Smooth muscle cell (in vitro differentiated cells): ENCODE data around the gene EOGT. TPM values are rescaled to one million over a fixed set of nuclear protein-coding genes. Genes with fewer than 3 reads are reported as not detected.

Experiments used
- DNase-seq: peaks from one replicate; lab custom pipeline; 2025; ENCODE audit not compliant: unreplicated experiment; lab: John Stamatoyannopoulos, UW
- H2AFZ ChIP-seq: fragments of 200-600 bp; sonication (generic); 2 replicates; pipeline ENCODE4 v1.6.0; 2016; ENCODE audit warnings: antibody characterized with exemption, low read depth, mild to moderate bottlenecking
- H3F3A ChIP-seq: fragments of 200-600 bp; sonication (generic); 2 replicates; pipeline ENCODE4 v1.6.0; 2017; ENCODE audit warnings: antibody characterized with exemption, low read depth
- H3K27ac ChIP-seq: fragments of 200-600 bp; sonication (generic); 2 replicates; pipeline ENCODE4 v1.5.1; 2016; ENCODE audit warnings: low read depth, mild to moderate bottlenecking
- H3K27me3 ChIP-seq: fragments of 200-600 bp; sonication (generic); 2 replicates; pipeline ENCODE4 v1.6.1; 2016; ENCODE audit warnings: low read depth, mild to moderate bottlenecking
- H3K36me3 ChIP-seq: fragments of 200-600 bp; sonication (generic); 2 replicates; pipeline ENCODE4 v1.5.1; 2016; ENCODE audit warnings: low read depth
- H3K4me1 ChIP-seq: fragments of 200-600 bp; sonication (generic); 2 replicates; pipeline ENCODE4 v1.5.1; 2016; ENCODE audit warnings: low read depth
- H3K4me2 ChIP-seq: fragments of 200-600 bp; sonication (generic); 2 replicates; pipeline ENCODE4 v1.6.0; 2016; ENCODE audit warnings: mild to moderate bottlenecking
- H3K4me3 ChIP-seq: fragments of 200-600 bp; sonication (generic); 2 replicates; pipeline ENCODE4 v1.5.1; 2016; ENCODE audit warnings: mild to moderate bottlenecking
- H3K79me2 ChIP-seq: fragments of 200-600 bp; sonication (generic); 2 replicates; pipeline ENCODE4 v1.6.0; 2016; ENCODE audit warnings: low read depth, mild to moderate bottlenecking
- H3K9ac ChIP-seq: fragments of 200-600 bp; sonication (generic); 2 replicates; pipeline ENCODE4 v1.6.0; 2016; ENCODE audit warnings: low read depth
- H3K9me3 ChIP-seq: fragments of 200-600 bp; sonication (generic); replicated peaks from 2 replicates; pipeline ENCODE4 v1.5.1; 2016; ENCODE audit warnings: low read depth
- H4K20me1 ChIP-seq: fragments of 200-600 bp; sonication (generic); 2 replicates; pipeline ENCODE4 v1.6.0; 2016; ENCODE audit warnings: low read depth
- WGBS: methylation state at CpG from one replicate; pipeline ENCODE4 v1.1.7; 2016; ENCODE audit warnings: low lambda C conversion rate; 5-methylcytosine and 5-hydroxymethylcytosine counted together
- microRNA counts: library from miRNA; unstranded; fragments of <30 nt; microRNA quantifications from one replicate; lab custom pipeline; 2016
- microRNA-seq: library from miRNA; unstranded; fragments of <30 nt; microRNA quantifications from one replicate; pipeline ENCODE4, GENCODE V29; 2016; ENCODE audit warnings: borderline number of aligned reads
- polyA plus RNA-seq: library from polyadenylated mRNA; unstranded; fragments of >200 nt; fragmentation: Nextera tagmentation; extraction: Ambion mirVana; gene quantifications from 2 replicates; pipeline ENCODE4 v1.2.1, GENCODE V29; 2016
- small RNA-seq: library from RNA; depleted of rRNA; stranded (forward); fragments of <200 nt; gene quantifications from one replicate; pipeline ENCODE3, GENCODE V24; 2014
- total RNA-seq: library from RNA; depleted of rRNA; stranded (reverse); fragments of >200 nt; gene quantifications from 2 replicates; pipeline ENCODE4 v1.2.3, GENCODE V29; 2014
- TF ChIP-seq, protein P1 (sequence below): fragments of 200-600 bp; sonication (generic); IDR thresholded peaks from 2 replicates; pipeline ENCODE4 v1.5.1; 2017; ENCODE audit warnings: borderline replicate concordance, mild to moderate bottlenecking, antibody characterized with exemption; ENCODE audit not compliant: insufficient read depth, poor library complexity, severe bottlenecking

Gene EOGT
- total and polyA plus RNA-seq, 2 experiments from 2014 or later: 21.2 to 30.6 TPM

DNA sequence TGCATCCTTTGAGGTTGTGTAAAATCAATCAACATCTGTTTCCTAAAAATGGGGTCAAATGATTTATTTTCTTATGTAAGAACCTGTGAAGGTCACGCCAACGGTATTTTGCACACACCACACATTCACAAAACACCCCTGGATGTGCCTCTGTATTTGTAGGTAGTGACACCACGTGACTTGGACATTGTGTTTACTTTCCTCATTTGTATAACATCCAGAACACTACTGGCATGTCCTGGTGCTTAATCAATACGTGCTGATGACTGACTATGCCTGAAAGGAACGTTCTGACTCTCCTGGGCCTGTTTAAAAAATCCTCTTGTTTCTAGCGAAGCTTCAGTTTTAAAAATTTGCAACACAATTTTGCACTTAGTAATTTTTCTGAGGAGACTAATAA lies 77.7 kb downstream of the EOGT start:
- WGBS: 82% methylated on average over 6 of the region's 6 CpGs
- Histone ChIP-seq H2AFZ (no peak overlapping the region), H3K79me2 (no peaks in the 10 kb centered on the region), H3F3A (no peaks in the 10 kb centered on the region), H3K9ac (no peak overlapping the region), H3K36me3 (no peaks in the 10 kb centered on the region), H3K4me2 (no peak overlapping the region), H3K27me3 (peaks cover 60% of the 10 kb centered on the region), H3K4me1 (peaks cover 3% of the 10 kb centered on the region), H3K4me3 (no peak overlapping the region), H3K27ac (no peak overlapping the region), H3K9me3 (no peaks in the 10 kb centered on the region), H4K20me1 (no peaks in the 10 kb centered on the region)
- TF ChIP-seq, protein P1, sequence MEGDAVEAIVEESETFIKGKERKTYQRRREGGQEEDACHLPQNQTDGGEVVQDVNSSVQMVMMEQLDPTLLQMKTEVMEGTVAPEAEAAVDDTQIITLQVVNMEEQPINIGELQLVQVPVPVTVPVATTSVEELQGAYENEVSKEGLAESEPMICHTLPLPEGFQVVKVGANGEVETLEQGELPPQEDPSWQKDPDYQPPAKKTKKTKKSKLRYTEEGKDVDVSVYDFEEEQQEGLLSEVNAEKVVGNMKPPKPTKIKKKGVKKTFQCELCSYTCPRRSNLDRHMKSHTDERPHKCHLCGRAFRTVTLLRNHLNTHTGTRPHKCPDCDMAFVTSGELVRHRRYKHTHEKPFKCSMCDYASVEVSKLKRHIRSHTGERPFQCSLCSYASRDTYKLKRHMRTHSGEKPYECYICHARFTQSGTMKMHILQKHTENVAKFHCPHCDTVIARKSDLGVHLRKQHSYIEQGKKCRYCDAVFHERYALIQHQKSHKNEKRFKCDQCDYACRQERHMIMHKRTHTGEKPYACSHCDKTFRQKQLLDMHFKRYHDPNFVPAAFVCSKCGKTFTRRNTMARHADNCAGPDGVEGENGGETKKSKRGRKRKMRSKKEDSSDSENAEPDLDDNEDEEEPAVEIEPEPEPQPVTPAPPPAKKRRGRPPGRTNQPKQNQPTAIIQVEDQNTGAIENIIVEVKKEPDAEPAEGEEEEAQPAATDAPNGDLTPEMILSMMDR: no peak
- no peak for DNase-seq

DNA sequence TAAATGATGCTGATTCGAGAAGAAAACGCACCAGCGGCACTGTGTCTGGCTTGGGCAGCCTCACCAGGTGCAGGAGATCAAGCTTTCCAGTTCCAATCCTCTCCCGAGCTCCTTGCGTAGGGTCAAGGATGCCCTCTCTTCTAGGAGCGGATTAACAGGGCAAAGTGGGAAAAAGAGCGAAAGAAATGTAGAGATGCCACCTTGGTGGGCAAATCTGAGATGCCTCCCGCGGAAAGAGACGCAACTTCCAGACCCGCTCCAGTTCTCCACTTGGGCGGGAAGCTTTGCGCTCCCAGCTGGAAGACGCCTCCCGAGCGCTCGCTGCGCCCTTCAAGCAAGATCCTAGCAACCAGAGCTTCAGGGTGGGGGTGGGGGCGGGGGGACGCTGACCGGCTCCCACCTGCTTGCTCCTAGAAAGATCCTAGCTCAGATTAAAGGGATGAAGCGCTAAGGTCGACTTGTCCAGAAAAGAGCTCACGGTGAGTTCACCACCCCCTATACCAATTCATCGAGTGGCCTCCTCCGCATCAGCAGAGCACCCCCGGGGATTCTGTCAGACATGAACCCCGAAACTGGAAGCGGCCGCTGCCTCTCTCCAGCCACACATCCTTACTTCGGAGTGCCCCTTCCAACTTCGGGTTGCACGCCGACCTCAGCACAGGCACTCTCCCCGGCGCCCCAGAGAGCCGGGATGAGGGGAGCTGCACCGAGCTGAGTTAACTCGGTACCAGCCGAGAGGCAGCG lies 81.9 kb downstream of the EOGT start:
- H3K9ac ChIP-seq: no peak overlapping the region
- no peak overlapping the region for H3K4me3 ChIP-seq
- 7% methylated on average over 41 of the region's 41 CpGs for WGBS
- no peaks in the 10 kb centered on the region for H3K36me3 ChIP-seq
- H3K79me2 ChIP-seq: no peaks in the 10 kb centered on the region
- H3F3A ChIP-seq: no peaks in the 10 kb centered on the region
- no peak overlapping the region for H2AFZ ChIP-seq
- H3K4me2 ChIP-seq: peak overlapping the region; percentile 86
- no peaks in the 10 kb centered on the region for H4K20me1 ChIP-seq
- TF ChIP-seq, protein P1: no peak
- H3K27ac ChIP-seq: no peak overlapping the region
- H3K9me3 ChIP-seq: no peaks in the 10 kb centered on the region
- peaks cover 91% of the 10 kb centered on the region for H3K27me3 ChIP-seq
- H3K4me1 ChIP-seq: peaks cover 3% of the 10 kb centered on the region
- DNase-seq: no peak

MicroRNAs within 50 kb of the gene (microRNA counts, 767-probe panel; counts per million panel counts)
- microRNA hsa-miR-3136-5p (lab: Ali Mortazavi, UCI): 183 counts per million

Small RNA genes within 50 kb of the gene (microRNA-seq; reads per million reads assigned to microRNA genes)
- gene MIR3136: not detected

Small RNA genes within 50 kb of the gene (small RNA-seq; reads per million reads assigned to genes)
- gene MIR3136: not detected

Other genes starting within 250 kb of the EOGT start
- 0.09 TPM in 1 of 2 replicates, not detected in the other for gene TAFA4, start 81.1 kb downstream of the EOGT start, total RNA-seq
- gene TAFA4, start 81.1 kb downstream of the EOGT start, polyA plus RNA-seq: 0.07 TPM in 1 of 2 replicates, not detected in the other
- gene TMF1, start 38.6 kb upstream of the EOGT start, total RNA-seq: 61.8 and 63.0 TPM in 2 replicates
- 28.9 and 33.4 TPM in 2 replicates for gene TMF1, start 38.6 kb upstream of the EOGT start, polyA plus RNA-seq
- 71.2 and 102 TPM in 2 replicates for gene UBA3, start 66.7 kb upstream of the EOGT start, total RNA-seq
- gene UBA3, start 66.7 kb upstream of the EOGT start, polyA plus RNA-seq: 47.5 and 52.4 TPM in 2 replicates
- 80.9 and 83.9 TPM in 2 replicates for gene ARL6IP5, start 71.3 kb upstream of the EOGT start, total RNA-seq
- gene ARL6IP5, start 71.3 kb upstream of the EOGT start, polyA plus RNA-seq: 73.9 and 97.4 TPM in 2 replicates
- gene LMOD3, start 108.9 kb upstream of the EOGT start, total RNA-seq: not detected in 2 replicates
- not detected in 2 replicates for gene LMOD3, start 108.9 kb upstream of the EOGT start, polyA plus RNA-seq